ENCODE measurements around the gene OR2A7.
"Not testable (repeated sequence)": the region's sequence is repeated elsewhere in the genome, so short reads cannot be mapped to it uniquely, and the experiment has no call there.

The OR2A7 gene

DNA sequence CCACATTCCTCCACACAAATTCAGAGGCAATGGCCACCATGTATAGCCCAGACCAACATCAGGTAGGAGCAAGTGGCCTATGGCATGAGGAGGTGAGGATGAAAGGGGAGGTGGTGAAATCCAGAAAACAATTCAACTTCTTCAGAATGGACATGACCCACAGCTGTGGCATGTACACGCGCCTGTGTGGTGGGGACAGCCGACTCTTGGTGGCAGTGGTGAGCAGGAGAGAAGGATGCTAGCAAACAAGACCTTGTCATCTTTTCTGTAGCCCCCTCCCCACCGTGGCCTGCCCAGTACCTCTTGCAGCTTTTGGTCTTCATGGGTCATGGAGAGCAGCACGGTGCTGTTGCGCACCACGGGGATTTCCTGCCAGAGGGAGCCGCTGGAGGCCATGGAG lies 17.4 kb upstream of the OR2A7 start:
- H3K27ac Mint-ChIP-seq; H3K9me3 Mint-ChIP-seq; H3K27me3 Mint-ChIP-seq; H3K36me3 Mint-ChIP-seq (ENCODE audit: insufficient read depth); DNase-seq; H3K4me1 Mint-ChIP-seq (ENCODE audit: low read depth in 2 of 2); ATAC-seq (replicated peaks); H3K4me3 Mint-ChIP-seq: not testable (repeated sequence)

DNA sequence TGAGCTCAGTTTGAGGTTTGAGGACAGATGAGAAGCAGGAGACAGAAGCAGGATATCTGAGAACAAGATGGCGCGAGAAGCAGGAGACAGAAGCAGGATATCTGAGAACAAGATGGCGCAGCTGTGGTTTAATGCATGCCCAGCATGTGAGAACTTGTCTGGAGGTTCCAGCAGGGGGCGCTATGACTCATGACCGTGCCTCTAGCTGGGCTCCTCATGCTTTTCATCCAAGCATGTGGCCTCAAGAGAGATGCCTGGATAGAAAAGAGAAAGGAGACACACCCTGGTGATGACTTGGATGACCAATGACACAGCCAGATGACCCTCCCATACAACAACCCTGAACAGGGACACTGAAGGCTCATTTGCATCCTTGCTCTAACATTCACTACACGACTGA lies 15.4 kb upstream of the OR2A7 start:
- H3K27ac Mint-ChIP-seq; H3K4me3 Mint-ChIP-seq; ATAC-seq (replicated peaks); H3K9me3 Mint-ChIP-seq; DNase-seq; H3K4me1 Mint-ChIP-seq (ENCODE audit: low read depth in 2 of 2); H3K27me3 Mint-ChIP-seq; H3K36me3 Mint-ChIP-seq (ENCODE audit: insufficient read depth): not testable (repeated sequence)

DNA sequence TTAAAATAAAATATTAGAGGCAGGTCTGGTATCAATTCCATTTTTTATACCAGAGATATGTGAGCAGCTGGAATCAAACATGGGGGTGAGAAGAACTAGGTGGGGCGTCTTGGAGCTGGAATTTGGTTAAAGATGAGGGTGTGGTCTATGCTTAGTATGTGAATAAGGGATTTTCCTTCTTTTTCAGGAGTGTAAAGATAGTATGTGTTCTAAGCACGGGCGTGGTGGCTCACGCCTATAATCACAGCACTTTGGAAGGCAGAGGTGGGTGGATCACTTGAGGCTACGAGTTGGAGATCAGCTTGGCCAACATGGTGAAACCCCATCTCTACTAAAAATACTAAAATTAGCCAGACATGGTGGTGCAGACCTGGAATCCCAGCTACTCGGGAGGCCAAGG lies 10.7 kb upstream of the OR2A7 start:
- H3K27me3 Mint-ChIP-seq; H3K27ac Mint-ChIP-seq; ATAC-seq (replicated peaks); H3K9me3 Mint-ChIP-seq; H3K4me3 Mint-ChIP-seq; H3K4me1 Mint-ChIP-seq (ENCODE audit: low read depth in 2 of 2); DNase-seq; H3K36me3 Mint-ChIP-seq (ENCODE audit: insufficient read depth): not testable (repeated sequence)

DNA sequence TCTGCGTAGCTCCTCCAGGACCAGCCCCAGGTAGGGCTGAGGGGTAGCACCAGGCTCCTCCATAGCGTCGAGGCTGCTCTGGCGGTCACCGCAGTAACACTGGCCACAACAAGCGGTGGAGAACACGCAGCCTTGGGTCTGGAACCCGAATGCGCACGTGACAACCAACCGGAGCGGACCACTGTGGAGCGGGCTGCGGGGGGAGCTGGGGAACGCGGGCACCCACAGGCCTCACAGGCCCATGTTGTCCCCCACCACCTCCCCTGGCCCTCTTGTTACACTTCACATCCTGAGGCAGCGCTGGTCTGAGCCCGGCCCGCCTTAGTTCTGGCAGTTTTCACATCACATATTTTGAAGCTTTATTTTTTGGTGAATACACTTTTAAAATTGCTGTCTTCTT lies 4.6 kb upstream of the OR2A7 start, which contains the start of gene CTAGE8:
Gene CTAGE8 (minus strand): TSS at position 101 of the 400 bp plus-strand sequence. CDS start 38 bp downstream, at position 63.
- H3K27ac Mint-ChIP-seq; H3K4me1 Mint-ChIP-seq (ENCODE audit: low read depth in 2 of 2); ATAC-seq (replicated peaks); H3K9me3 Mint-ChIP-seq; H3K4me3 Mint-ChIP-seq; H3K36me3 Mint-ChIP-seq (ENCODE audit: insufficient read depth); DNase-seq; H3K27me3 Mint-ChIP-seq: not testable (repeated sequence)

DNA sequence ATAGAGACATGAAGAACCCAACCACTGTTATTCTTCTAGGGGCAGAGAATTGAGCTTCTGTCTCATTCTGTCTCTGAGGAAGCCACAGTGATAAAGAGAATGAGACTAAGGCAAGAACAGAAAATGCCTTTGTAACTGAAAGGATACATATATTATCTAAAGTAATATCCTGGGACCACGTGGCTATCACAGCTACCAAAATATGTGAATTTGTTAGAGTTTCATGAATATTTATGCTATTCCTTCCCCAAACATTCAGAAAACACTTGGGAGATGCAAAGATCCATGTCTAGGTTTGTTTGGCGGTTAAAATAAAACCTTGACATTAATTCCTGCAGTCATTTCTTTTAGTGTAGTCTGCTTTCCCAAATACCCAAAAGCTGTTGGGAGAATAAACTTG lies 2.5 kb downstream of the OR2A7 start:
- not testable (repeated sequence) for H3K36me3 Mint-ChIP-seq (ENCODE audit: insufficient read depth); H3K4me3 Mint-ChIP-seq; H3K27ac Mint-ChIP-seq; H3K27me3 Mint-ChIP-seq; H3K9me3 Mint-ChIP-seq; H3K4me1 Mint-ChIP-seq (ENCODE audit: low read depth in 2 of 2); ATAC-seq (replicated peaks); DNase-seq

DNA sequence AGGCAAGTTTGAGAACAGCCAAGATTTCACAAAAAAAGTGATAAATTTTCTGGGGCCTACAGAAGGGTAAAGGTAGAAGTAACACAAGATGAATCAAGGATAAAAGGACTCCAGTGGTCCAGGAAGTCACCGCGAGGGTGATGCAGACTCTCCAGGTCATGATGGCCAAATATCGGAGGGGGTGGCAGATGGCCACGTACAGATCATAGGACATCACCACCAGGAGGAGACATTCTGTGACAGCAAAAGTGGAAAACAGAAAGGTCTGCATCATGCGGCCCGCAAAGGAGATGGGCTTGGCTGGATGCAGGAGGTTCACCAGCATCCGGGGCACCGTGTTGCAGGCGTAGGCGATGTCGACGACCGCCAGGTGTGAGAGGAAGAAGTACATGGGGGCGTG lies 5.5 kb downstream of the OR2A7 start:
- H3K27ac Mint-ChIP-seq; H3K9me3 Mint-ChIP-seq; ATAC-seq (replicated peaks); H3K4me1 Mint-ChIP-seq (ENCODE audit: low read depth in 2 of 2); H3K4me3 Mint-ChIP-seq; DNase-seq; H3K27me3 Mint-ChIP-seq; H3K36me3 Mint-ChIP-seq (ENCODE audit: insufficient read depth): not testable (repeated sequence)

DNA sequence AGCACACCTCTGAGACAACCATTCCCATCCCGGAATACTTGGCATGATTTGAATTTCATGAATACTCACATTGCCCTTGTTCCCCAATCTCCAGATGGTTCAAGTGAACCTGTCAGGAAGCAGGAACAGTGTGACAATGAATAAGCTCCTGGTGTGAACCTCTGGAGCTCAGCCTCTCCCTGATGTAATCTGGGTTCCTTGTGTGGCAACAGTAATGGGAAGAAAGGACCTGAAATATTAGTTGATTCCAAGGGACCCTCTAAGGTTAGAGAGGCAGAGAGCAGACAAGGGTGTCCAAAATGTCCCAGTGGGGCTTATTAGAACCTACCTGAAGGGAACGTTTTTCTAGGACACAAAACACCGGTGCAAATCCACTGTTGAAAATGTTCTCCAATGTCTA lies 8.5 kb downstream of the OR2A7 start:
- ATAC-seq (replicated peaks) (no peak), DNase-seq (no peak)
- Mint-ChIP-seq H3K27me3 (no peaks in the 10 kb centered on the region), H3K4me3 (no peak overlapping the region), H3K4me1 (ENCODE audit: low read depth in 2 of 2) (peaks cover 0 to 5% of the 10 kb centered on the region in 2 donors), H3K27ac (no peak overlapping the region), H3K9me3 (no peaks in the 10 kb centered on the region), H3K36me3 (ENCODE audit: insufficient read depth) (no peaks in the 10 kb centered on the region)

DNA sequence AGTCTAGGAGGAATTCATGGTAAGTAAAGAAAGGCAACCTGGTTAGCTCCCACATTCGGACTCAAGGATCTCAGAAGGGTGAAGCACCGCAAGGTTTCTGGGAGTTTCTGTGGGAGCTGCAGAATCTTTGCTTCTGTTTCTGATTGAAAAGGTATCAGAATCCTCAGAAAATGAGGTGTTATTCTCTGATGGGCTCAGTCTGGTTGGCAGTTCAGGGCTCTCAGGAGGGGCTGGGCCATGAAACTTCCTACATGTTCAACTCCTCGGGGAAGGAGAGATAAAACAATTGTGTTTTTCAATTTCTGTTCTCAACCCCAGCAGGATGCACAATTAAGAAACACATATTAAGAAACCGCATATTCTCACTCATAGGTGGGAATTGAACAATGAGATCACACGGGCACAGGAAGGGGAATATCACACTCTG lies 9.1 kb downstream of the OR2A7 start:
- ATAC-seq (replicated peaks) = no peak
- peaks cover 0 to 5% of the 10 kb centered on the region in 2 donors for H3K4me1 Mint-ChIP-seq (ENCODE audit: low read depth in 2 of 2)
- no peaks in the 10 kb centered on the region for H3K36me3 Mint-ChIP-seq (ENCODE audit: insufficient read depth)
- no peak overlapping the region for H3K27ac Mint-ChIP-seq
- no peaks in the 10 kb centered on the region for H3K9me3 Mint-ChIP-seq
- H3K4me3 Mint-ChIP-seq = no peak overlapping the region
- no peaks in the 10 kb centered on the region for H3K27me3 Mint-ChIP-seq
- DNase-seq = no peak

DNA sequence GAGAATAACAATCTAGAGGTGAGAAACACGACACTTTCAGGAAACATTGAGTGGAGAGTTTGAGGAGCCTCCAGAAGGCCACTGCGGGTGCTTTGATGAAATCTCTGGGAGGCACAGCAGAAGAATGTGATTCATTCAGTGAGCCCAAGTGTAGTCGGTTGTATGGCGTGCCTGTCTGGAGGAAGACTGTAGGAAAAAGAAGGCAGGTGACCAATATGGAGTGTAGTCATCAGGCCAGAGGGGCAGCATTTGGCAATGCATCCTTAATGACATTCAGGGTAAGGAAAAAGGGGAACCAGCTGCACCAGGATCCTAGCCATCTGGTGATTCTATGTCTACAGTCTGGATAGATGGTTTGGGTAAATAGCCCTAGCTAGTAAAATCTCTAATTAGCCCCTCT lies 12.3 kb downstream of the OR2A7 start:
- H3K27ac Mint-ChIP-seq; DNase-seq; H3K36me3 Mint-ChIP-seq (ENCODE audit: insufficient read depth); H3K9me3 Mint-ChIP-seq; H3K4me3 Mint-ChIP-seq; H3K4me1 Mint-ChIP-seq (ENCODE audit: low read depth in 2 of 2); H3K27me3 Mint-ChIP-seq; ATAC-seq (replicated peaks): not testable (repeated sequence)

- not testable (repeated sequence) for H3K27ac Mint-ChIP-seq; H3K9me3 Mint-ChIP-seq; H3K4me3 Mint-ChIP-seq; H3K4me1 Mint-ChIP-seq (ENCODE audit: low read depth in 2 of 2); DNase-seq; ATAC-seq (replicated peaks); H3K27me3 Mint-ChIP-seq; H3K36me3 Mint-ChIP-seq (ENCODE audit: insufficient read depth)
Observed at GRCh38 chr7:144247674-144248330, 16.8 kb downstream of the OR2A7 start.

DNA sequence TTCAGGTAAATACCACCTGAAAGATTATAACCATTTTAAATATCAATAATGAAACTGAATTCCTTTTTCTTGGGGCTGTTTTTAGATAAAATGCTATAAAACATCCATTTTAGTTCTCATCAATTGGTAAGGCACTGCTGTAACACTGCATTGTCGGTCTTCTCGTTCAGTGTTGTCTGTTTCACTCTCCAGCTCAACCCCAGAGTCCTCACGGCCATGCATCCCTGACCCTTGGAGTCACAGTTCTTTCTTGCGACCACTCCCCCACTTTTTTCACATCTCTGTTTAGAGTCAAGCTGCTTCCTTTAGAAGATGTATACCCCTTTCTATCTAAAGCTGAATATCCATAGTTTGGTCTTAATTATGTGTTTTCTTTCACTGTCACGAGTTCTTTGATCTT lies 17.6 kb downstream of the OR2A7 start:
- not testable (repeated sequence) for H3K4me3 Mint-ChIP-seq; H3K4me1 Mint-ChIP-seq (ENCODE audit: low read depth in 2 of 2); H3K9me3 Mint-ChIP-seq; H3K36me3 Mint-ChIP-seq (ENCODE audit: insufficient read depth); H3K27me3 Mint-ChIP-seq; ATAC-seq (replicated peaks); DNase-seq; H3K27ac Mint-ChIP-seq

DNA sequence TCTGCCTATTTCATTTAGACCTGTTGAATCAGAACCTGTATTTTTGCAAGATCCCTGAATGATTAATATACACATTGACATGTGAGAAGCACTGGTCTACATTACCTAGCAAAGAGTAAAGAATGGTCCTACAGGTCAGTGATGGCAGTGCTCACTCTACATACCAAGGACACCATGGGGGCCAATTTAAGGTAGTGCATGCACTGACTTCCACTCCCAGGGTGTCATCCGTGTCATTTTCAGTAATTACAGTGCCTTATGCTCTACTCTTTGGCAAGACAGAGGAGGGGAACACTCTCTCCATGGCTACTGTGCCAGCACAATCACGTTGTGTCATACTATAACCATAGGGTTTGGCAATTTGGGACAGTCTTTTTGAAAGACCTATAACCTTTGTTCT lies 19.2 kb downstream of the OR2A7 start:
- ATAC-seq (replicated peaks) = not testable (repeated sequence)

GRCh38 chr7:144239365-144239764 lies 25.2 kb downstream of the OR2A7 start, which contains the start of gene OR2A42:
TSS of gene OR2A42 (minus strand) at chr7:144239605. CDS start at chr7:144232843, 6,762 bp downstream.
- H3K4me1 Mint-ChIP-seq (ENCODE audit: low read depth in 2 of 2); H3K4me3 Mint-ChIP-seq; DNase-seq; H3K27ac Mint-ChIP-seq; H3K9me3 Mint-ChIP-seq; H3K27me3 Mint-ChIP-seq; ATAC-seq (replicated peaks); H3K36me3 Mint-ChIP-seq (ENCODE audit: insufficient read depth): not testable (repeated sequence)

More for the DNA sequence above, 19.2 kb downstream of the OR2A7 start:
- not testable (repeated sequence) for H3K4me1 Mint-ChIP-seq (ENCODE audit: low read depth in 2 of 2); H3K4me3 Mint-ChIP-seq; H3K27me3 Mint-ChIP-seq; H3K36me3 Mint-ChIP-seq (ENCODE audit: insufficient read depth); DNase-seq; H3K27ac Mint-ChIP-seq; H3K9me3 Mint-ChIP-seq

DNA sequence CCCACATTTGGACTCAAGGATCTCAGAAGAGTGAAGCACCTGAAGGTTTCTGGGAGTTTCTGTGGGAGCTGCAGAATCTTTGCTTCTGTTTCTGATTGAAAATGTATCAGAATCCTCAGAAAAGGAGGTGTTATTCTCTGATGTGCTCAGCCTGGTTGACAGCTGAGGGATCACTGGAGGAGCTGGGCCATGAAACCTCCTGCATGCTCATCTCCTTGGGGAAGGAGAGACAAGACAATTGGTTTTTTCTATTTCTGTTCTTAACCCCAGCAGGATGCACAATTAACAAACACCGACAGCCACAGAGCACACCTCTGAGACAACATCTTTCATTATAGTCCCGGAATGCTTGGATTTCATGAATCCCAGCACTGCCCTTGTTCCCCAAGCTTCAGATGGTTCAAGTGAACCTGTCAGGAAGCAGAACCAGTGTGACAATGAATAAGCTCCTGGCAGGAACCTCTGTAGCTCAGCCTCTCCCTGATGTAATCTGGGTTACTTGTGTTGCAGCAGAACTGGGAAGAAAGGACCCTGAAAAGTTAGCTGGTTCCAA lies 26.0 kb downstream of the OR2A7 start:
- ATAC-seq (replicated peaks); H3K27me3 Mint-ChIP-seq; DNase-seq; H3K36me3 Mint-ChIP-seq (ENCODE audit: insufficient read depth); H3K4me3 Mint-ChIP-seq; H3K9me3 Mint-ChIP-seq; H3K4me1 Mint-ChIP-seq (ENCODE audit: low read depth in 2 of 2); H3K27ac Mint-ChIP-seq: not testable (repeated sequence)
